ENCODE results near the gene TMEM178B.

- no peak for TF ChIP-seq CTCF (IDR thresholded peaks at IDR 0.05)
- TF ChIP-seq POLR2A (IDR thresholded peaks at IDR 0.05): no peak
These were observed 68.2 kb downstream of the TMEM178B start for GRCh38 chr7:141142058-141142457.

All from right lobe of liver (tissue), 4 donors.